HG03045 (cell line): ENCODE data around the gene PAN2.
"Not testable (repeated sequence)": the region's sequence is repeated elsewhere in the genome, so short reads cannot be mapped to it uniquely, and the experiment has no call there.

Experiments
- ATAC-seq: cut with Tn5 transposase; IDR thresholded peaks from one replicate; pipeline ENCODE4 v1.9.1; 2021; ENCODE audit warnings: mild to moderate bottlenecking, moderate library complexity; ENCODE audit not compliant: unreplicated experiment

The PAN2 gene

GRCh38 chr12:56347255-56347654 is 13.5 kb upstream of the PAN2 start:
- not testable (repeated sequence) for ATAC-seq

GRCh38 chr12:56346675-56347074 is 12.9 kb upstream of the PAN2 start:
- ATAC-seq = no peak

GRCh38 chr12:56342290-56342689 is 8.5 kb upstream of the PAN2 start:
- ATAC-seq = not testable (repeated sequence)

DNA sequence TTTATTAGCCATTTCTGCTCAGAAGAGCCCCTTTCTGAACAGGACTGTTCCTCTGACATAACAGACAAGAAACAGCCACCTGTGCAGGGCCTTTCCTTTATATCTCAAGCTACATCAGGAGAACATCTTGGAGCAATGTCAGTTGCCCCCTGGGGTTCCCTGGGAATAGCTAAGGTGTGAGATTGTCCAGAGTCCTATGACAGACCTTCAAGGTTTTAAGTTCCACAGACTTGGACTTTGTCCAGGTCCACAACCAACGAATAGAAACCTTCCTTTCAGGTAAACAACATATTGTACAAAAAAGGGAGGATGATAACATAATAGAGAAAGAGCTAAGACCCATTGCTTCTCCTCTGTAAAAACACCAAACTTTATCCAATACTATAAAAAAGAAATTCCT is 7.8 kb upstream of the PAN2 start:
- ATAC-seq = no peak

DNA sequence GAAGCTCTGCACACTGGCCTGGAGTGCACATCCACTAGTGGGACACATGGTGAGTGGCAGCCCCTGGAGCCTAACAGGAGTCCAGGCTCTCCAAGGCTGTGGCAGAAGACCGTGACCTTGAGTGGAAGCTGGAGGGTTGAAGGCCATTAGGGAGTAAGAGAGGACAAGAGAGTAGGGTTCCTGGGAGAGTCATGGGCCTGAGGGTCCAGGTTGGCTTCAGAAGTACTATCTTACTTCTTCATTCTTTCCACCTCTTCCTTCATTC is 5.3 kb upstream of the PAN2 start:
- ATAC-seq = no peak

- ATAC-seq = no peak
These were observed 4.7 kb upstream of the PAN2 start, which contains the start of gene IL23A for GRCh38 chr12:56338308-56339157. IL23A (plus strand) TSS chr12:56338884; CDS start chr12:56339045, 161 bp downstream.

DNA sequence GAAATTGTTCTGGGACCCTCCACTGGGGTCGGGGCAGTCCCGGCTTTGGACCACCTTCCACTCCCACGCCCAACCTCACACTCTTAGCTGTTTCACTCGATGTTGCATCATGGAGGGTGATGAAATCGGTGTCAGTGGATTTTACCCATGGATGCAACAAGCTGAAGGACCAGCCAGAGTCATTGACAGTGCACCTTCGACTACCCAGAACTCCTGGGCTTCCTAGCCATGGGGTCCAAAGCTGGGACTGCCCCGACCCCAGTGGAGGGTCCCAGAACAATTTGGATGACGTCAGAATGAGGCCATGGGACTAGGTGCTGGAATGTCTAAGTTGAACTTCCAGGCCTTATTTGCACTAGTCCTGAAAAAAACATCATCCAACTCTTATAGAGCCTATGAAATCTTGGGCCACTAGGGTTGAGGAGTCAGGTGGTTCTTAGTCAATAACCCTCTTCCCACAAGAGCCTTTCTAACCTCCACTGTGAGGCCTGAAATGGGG is 4.0 kb upstream of the PAN2 start:
- no peak for ATAC-seq

- no peak for ATAC-seq
These were observed 2.8 kb upstream of the PAN2 start for GRCh38 chr12:56336361-56337167.

DNA sequence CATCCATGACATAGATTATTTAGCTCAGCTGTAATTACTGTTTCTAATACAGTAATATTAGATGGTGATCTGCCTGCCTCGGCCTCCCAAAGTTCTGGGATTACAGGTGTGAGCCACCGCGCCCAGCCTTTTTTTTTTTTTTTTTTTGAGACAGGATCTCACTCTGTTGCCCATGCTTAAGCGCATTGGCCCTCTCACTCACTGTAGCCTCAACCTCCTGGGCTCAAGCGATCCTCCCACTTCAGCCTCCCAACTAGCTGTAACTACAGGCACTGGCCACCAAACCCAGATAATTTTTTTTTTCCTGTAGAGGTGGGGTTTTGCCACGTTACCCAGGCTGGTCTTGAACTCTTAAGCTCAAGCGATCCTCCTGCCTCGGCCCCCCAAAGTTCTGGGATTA is 1.7 kb upstream of the PAN2 start:
- ATAC-seq = not testable (repeated sequence)

- ATAC-seq = no peak
These were observed 642 bp upstream of the PAN2 start for GRCh38 chr12:56334490-56334793.

GRCh38 chr12:56333197-56333678 is 562 bp downstream of the PAN2 start:
- ATAC-seq = no peak

DNA sequence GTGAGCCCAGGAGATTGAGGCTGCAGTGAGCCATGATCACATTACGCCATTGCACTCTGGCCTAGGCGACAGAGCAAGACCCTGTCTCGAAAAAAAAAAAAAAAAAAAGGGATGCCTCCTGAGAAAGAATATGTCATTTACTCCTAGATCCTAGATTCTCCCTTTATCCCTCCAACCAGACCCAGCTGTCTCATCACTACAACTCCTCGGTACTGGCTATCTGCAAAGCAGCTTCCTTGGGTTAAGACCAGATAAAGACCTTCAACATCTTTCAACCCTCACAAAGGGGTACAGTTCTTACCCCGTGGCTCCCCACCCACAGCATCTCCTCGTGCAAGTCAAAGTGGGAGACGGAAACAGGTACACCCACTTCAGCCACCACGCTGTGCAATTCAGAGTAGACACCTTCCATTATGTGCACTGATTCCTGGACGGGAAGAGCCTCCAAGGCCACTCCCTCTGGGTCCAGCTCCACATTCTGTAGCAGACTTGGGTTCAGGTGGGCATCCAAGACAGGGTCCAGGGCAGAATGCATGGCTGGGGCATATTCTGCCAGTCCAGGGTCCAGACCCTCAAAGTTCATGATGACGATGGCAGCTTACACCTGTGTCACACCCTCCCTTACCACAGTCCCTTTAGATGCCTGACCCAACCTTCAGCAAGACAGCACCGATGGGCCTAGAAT is 1.1 kb downstream of the PAN2 start:
- no peak for ATAC-seq

DNA sequence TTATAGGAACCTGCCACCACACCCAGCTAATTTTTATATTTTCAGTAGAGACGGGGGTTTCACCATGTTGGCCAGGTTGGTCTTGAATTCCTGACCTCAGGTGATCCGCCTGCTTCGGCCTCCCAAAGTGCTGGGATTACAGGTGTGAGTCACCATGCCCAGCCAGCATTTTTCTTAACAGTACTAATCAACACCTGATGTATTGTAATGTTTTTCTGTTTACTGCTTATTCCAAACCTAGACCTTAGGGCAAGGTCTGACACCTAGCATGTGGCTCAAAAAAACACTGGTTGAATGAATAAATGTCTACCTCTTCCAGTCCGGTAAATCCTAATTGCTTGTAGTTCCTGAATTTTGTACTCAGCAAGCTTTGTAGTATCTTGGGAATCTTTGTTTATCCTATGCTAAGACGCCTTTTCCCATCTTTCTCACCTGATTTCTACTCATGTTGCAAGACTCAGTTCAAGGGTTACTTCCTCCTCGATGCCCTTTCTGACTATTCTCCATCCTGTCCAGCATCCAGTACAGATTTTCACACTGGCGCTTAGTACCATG is 2.8 kb downstream of the PAN2 start:
- no peak for ATAC-seq

GRCh38 chr12:56326533-56326932 is 7.3 kb downstream of the PAN2 start:
- ATAC-seq = no peak

DNA sequence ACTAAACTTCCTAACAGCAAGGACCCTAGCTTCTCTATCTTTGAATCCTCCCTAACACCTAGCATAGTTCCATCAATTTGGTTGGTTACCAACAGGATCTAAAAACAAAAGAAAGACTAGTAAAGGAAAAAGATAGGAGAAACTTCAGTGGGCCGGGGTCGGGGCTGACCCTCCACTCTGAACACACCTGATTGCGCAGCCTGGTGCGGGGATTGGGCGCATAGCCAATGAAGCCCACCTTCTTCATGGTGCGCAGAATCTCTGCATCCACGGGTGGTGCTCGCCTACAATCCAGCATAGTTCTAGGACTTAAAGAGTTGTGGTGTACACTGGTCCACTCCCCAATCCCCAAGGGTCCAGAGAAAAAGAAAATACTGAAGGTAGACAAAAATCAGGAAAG is 7.7 kb downstream of the PAN2 start:
- ATAC-seq = no peak

DNA sequence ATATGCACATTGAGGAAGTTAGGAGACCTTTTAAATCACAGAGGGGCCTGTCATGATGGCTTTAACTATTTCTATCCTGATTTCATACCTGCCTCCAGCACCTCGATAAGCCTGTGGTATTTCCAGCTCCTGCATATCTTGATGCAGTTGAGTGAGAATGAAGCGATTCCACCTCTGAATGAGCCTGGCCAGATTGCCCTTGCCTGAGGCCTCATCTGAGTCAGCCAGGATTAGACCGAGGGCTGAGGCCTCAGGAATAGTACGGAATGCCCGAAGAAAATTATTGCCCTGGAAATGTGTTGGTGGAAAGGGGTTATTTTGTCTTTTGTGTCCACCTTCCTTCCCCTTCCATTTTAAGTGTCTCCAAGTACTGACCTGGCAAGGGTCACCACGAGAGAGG is 9.6 kb downstream of the PAN2 start:
- no peak for ATAC-seq

DNA sequence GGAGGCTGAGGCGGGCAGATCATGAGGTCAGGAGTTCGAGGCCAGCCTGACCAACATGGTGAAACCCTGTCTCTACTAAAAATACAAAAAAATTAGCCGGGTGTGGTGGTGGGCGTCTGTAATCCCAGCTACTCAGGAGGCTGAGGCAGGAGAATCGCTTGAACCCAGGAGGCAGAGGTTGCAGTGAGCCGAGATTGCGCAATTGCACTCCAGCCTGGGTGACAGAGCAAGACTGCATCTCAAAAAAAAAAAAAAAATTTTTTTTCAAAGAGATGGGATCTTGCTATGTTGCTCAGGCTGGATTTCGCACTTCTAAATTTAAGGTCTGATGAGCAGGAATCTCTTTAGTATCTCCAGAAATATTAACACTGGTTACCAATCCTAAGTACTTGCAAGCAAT is 12.2 kb downstream of the PAN2 start:
- not testable (repeated sequence) for ATAC-seq

DNA sequence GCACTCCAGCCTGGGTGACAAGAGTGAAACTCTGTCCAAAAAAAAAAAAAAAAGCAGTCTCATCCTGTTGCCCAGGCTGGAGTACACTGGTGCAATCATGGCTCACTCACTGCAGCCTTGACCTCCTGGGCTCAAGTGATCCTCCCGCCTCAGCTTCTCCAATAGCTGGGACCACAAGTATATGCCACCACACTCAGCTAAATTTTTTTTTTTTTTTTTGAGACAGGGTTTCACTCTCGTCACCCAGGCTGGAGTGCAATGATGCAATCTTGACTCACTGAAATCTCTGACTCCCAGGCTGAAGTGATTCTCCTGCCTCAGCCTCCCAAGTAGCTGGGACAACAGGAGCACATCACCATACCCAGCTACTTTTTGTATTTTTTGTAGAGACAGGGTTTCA is 12.8 kb downstream of the PAN2 start:
- no peak for ATAC-seq

DNA sequence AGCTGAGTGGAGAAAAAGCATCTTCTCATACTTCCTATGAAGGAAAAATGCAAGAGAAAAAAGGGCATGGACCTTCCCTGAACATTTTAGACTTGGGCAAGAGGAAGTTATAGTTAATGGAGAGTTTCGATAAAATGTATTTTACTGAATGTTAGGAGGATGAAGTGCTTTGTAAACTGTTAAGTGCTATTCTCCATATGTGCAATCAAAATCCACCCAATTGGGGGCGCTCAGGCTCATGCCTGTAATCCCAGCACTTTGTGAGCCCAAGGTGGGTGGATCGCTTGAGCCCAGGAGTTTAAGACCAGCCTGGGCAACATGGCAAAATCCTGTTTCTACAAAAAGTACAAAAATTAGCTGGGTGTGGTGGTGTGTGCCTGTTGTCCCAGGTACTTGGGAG is 16.1 kb downstream of the PAN2 start:
- ATAC-seq = no peak

DNA sequence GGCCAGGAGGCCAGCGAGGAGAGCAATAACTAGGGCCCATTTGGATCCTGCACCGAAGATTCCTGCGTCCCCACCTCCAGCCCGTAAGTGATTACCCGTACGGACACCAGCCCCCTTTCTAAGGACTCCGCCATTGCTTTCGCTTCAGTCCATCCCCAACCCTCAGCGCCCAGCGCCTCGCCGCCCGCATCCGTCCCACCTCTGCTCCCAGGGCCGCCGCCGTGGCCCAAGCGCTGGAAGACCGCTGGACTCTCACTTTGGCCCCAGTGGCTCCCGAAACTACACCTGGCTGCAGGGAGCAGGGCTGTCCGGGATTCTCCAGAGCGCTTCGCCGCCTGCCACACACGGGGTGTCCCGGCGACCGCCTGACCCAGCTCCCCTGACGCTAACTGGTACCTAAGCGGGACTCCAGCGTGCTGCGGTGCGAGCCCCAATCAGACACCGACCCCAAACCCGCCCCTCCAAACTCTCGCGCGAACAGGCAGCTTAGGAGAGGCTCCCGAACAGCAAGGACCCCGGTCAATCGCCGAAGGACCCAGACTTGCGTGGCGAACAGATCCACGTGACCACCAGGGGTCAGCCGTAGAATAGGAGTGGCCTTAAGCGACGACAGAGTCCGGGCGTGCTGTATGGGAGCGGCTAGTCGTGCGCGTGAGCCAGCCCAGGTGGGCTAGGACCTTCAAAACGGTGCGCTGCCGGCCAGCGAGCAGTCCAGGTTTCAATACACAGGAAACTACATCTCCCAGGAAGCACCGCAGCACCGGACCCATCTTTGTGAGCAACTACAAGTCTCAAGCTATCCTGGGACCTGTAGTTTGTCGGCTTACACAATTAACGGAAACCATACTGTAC is 18.0 kb downstream of the PAN2 start, which contains the start of gene CNPY2:
CNPY2 (minus strand) TSS at position 367 of the 852 bp plus-strand sequence. CDS start 771 bp downstream, outside the sequence.
- peak; percentile 88 for ATAC-seq
